GM18520 (cell line): ENCODE measurements around the gene LRFN3.
A peak's percentile ranks its signal among the peaks of the same experiment; 100 is the strongest.
"Not testable (repeated sequence)": the region's sequence is repeated elsewhere in the genome, so short reads cannot be mapped to it uniquely, and the experiment has no call there.

Source experiments
- ATAC-seq: cut with Tn5 transposase; IDR thresholded peaks from one replicate; pipeline ENCODE4 v1.9.1; 2021; ENCODE audit not compliant: unreplicated experiment

The LRFN3 gene

DNA sequence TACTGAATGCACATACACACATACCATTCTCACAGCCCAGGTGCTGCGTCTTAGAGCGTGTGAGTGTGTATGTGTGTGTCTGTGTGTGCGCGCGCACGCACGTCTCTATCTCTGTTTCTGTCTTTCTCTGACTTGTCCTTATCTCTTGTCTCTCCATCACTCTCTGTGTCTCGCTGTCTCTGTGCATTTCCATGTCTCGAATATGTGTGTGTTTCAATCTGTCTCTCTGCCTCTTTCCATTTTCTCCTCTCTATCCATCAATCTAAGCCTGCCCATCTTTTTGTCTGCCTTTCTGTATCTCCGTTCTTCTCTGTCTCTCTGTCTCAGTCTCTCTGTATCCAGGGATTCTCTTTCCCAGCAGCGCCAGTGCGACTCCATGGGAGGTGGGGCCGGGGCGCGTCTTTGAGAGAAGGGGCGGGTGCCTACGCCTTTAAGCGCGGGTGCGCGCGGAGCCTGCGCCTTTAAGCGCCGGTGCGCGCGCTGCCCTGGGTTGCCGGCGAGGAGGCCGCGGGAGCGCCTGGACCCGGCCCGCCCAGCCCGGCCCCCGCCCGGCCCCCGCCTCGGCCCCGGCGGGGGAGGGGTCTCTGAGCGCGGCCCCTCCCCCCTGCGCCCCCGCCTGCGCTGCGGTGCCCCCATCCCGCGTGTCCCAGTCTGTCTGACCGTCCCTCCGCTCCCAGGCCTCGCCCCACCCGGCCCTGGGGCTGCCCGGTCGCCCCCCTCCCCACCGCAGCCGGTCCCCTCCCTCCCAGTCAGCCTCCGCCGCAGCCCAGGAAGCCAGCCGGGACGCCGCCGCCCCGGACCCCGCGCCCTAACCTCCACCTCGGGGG lies at the start of gene LRFN3:
LRFN3 (plus strand) TSS at position 464 of the 827 bp plus-strand sequence. CDS start 3,052 bp downstream, outside the sequence.
- no peak for ATAC-seq

DNA sequence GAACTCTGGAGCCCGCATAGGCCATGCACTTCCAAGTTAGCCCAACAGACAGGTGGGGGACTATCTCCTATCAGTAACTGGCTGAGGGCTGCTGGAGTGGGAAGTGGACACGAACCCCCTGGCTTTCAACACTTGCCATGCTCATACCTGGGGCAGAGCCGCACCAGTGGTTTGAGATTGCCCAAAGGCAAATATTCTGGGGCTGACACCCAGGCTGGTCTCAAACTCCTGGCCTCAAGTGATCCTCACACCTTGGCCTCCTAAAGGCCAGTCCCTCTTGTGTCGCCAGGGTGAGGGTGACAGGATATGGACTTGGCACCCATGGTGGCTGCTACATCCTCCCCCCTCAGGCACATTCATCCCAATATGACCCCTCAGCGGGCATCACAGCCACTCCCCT lies 49.0 kb upstream of the LRFN3 start:
- no peak for ATAC-seq

DNA sequence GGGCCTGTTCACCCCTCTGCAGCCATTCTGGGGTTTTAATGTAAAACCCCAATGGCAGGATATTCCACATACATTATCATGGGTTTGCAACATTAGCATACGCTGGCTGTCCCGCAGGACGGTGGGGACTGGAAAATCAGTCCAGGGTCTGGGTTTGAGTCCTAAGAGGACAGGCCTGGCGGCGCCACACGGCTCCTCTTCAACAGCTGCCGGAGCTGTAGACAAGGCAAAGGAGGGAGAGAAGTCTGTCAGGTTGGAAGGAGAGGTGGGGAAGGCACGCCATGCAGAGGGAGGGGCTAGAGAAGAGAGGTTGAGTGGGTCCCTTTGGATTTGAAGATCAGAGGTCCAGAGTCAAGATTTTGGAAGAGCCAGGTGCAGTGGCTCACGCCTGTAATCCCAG lies 47.8 kb upstream of the LRFN3 start:
- no peak for ATAC-seq

GRCh38 chr19:35889370-35890112 lies 46.6 kb upstream of the LRFN3 start:
- no peak for ATAC-seq

DNA sequence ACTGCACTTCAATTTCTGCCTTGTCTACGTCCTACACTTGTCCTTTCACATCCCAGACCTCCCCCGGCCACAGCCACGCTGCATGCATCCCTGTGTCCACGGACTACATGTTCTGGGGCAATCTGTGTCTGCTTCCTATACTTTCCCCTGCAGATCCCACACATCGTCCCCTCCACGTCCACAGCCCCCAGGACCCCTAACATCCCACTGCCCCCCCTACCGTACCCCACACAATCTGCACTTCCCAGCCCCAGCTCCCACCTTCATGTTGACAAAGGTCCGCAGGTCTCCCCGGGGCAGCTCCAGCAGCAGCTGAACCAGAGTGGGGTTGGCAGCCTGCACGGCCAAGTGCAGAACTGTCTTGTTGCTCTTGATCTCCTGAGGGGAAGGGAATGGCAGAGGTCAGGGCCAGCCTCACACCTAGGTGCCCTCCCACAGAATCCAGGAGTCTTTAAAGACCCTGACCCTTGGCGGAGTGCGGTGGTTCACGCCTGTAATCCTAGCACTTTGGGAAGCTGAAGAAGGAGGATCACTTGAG lies 46.0 kb upstream of the LRFN3 start:
- no peak for ATAC-seq

- not testable (repeated sequence) for ATAC-seq
Measured at GRCh38 chr19:35891819-35892218, 44.4 kb upstream of the LRFN3 start.

GRCh38 chr19:35894342-35894741 lies 41.8 kb upstream of the LRFN3 start:
- no peak for ATAC-seq

DNA sequence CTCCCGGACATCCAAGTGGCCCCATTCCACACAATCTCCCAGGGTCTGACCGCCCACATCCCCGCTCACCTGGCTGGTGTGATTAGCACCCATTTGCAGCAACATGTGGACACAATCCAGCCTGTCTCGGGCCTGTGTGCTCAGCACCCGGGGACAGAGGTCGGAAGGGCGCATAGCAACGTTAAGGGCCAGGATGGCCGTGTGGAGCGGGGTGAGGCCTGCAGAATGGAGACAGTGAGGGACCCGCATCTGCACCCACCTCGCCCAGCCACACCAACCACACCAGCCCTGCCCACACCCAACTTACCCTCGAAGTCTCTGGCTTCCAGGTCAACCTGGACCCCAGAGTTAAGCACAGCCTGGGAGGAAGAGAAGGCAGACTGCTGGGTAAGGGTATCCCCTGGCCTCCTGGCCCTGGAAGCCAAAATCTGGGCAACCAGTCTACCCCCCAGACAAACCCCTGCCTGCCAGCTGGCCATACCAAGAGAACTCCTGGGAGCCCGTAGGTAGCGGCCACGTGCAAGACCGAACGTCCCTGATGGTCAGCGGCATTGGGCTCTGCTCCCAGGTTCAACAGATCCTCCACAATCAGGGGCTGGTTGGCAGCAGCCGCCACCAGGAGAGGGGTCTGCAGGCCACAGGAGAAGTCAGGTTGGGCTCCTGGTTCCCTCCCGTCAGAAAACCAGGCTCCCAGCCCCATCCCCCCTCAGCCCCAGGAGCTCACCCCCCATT lies 40.1 kb upstream of the LRFN3 start:
- no peak for ATAC-seq

DNA sequence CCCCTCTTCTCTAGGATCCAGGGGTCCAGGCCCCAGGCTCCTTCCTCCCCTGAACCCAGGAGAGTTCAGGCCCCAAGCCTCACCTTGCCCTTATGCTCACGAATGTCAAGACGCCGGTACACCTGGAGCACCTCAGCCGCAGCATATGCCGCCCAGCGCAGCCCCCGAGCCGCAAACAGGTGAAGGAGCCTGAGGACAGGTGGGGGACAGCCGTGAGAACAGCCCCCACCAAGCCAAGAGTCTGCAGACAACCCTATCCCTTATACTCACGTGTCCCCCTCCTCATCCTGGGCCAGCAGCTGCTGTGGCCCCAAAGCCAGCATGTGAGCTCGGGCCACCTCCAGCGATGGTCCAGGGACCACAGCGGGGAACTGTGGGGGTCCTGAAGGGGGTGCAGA lies 39.5 kb upstream of the LRFN3 start:
- ATAC-seq: no peak

DNA sequence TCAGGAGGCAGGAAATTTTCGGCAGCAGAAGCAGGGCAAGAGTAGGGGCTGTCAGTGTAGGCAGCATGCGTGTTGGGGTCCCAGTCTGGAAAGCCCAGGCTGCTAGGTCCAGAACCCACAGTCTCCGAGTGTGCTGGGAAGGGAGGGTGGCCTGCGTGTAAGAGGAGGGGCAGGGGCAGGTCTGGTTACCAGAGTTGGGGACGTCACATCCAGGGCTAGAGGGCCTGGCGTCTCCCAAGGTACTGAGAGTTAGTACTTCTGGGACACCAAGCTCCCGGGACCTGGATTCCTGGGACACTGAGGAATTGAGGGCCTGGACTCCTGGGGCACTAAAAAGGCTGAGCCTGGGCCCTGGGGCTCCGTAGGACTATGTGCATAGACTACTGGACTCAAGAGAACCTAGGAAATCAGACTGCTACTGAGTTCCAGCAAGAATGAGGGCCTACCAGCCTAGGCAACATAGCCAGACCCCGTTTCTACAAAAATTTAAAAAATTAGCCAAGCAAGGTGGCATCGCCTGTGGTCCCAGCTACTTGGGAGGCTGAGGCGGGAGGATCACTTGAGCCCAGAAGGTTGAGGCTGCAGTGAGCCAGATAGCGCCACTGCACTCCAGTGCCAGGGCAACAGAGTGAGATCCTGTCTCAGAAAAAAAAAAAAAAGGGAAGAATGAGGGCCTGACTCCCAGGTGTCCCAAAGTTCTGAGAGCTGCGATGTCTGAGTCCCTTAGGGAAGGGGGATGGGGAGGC lies 38.3 kb upstream of the LRFN3 start:
- no peak for ATAC-seq

DNA sequence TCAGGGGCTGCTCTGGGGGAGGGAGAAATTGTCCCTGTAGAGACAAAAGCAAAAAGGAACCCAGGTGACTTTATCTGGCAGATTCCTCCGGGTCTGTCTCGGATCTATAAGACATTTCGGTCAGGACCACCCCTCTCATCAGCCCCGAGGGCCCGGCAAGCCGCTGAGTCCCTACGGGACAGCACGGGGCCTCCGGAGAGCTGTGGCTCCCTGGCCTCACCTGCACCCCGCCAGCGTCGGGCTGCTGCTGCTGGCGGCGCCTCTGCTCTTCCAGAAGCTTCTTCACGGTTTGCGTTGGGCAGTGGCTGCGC lies 37.7 kb upstream of the LRFN3 start:
- no peak for ATAC-seq

- peak; percentile 35 for ATAC-seq
Measured at GRCh38 chr19:35899547-35900214, 36.5 kb upstream of the LRFN3 start.

GRCh38 chr19:35901055-35901644 lies 35.0 kb upstream of the LRFN3 start:
- ATAC-seq: no peak

- no peak for ATAC-seq
Measured at GRCh38 chr19:35901854-35902661, 34.1 kb upstream of the LRFN3 start, which contains the start of gene HCST. Gene HCST (plus strand): TSS chr19:35902529. CDS start chr19:35902594, 65 bp downstream.

DNA sequence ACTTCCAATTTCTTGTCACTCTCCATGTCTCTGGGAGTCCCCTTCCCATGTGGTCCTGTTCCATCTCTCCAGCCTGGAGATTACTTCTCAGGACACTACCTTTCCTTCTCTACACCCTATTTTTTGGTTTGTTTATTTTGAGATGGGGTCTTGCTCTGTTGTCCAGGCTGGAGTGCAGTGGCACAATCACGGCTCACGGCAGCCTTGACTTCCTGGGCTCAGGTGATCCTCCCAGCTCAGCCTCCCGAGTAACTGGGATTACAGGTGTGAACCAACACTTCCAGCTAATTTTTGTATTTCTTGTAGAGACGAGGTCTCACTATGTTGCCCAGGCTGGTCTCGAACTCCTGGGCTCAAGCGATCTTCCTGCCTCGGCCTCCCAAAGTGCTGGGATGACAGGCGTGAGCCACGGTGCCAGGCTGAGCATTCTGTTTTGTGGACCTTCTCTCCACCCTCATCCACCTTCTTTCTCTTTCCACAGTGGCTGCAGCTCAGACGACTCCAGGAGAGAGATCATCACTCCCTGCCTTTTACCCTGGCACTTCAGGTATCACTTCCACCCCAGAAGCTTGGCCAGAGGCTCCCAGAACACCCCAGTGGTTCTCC lies 33.2 kb upstream of the LRFN3 start:
- no peak for ATAC-seq

DNA sequence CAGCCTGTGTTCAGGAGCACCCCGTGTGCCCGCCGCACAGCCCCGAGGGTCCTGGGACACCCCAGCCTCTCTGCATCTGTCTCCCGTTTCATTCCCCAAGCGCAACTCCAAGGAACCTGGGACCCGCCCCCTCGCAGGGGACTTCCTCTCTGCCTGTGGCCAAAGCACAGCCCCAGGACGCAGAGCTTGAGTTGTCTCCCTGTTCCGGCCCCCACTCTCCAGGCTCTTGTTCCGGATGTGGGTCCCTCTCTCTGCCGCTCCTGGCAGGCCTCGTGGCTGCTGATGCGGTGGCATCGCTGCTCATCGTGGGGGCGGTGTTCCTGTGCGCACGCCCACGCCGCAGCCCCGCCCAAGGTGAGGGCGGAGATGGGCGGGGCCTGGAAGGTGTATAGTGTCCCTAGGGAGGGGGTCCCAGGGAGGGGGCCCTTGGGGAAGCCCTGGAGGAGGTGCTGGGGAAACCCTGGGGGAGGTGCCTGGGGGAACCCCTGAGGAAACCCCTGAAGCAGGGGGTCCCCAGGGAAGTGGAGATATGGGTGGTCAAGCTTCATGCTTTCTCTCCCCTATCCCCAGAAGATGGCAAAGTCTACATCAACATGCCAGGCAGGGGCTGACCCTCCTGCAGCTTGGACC lies 32.5 kb upstream of the LRFN3 start:
- peak; percentile 29 for ATAC-seq

- no peak for ATAC-seq
Measured at GRCh38 chr19:35904311-35905068, 31.7 kb upstream of the LRFN3 start.
